Activated T-cell treated with anti-CD3 and anti-CD28 coated beads for 48 hours (primary cell): ENCODE results near the gene FAS.
A peak's percentile ranks its signal among the peaks of the same experiment; 100 is the strongest.

Experiments
- DNase-seq: peaks from one replicate; pipeline ENCODE4 v3.0.0-alpha.2; 2020; ENCODE audit warnings: low read depth

Gene FAS

GRCh38 chr10:88971221-88972061 lies 19.2 kb upstream of the FAS start:
- no peak for DNase-seq

- DNase-seq, result no peak
Measured at GRCh38 chr10:88974012-88974411, 16.6 kb upstream of the FAS start.

- no peak for DNase-seq
Measured at GRCh38 chr10:88974446-88975376, 15.9 kb upstream of the FAS start.

- DNase-seq, result no peak
Measured at GRCh38 chr10:88975377-88975720, 15.2 kb upstream of the FAS start.

- no peak for DNase-seq
Measured at GRCh38 chr10:88978463-88978862, 12.1 kb upstream of the FAS start.

- DNase-seq, result no peak
Measured at GRCh38 chr10:88979153-88979562, 11.4 kb upstream of the FAS start.

GRCh38 chr10:88979603-88980002 lies 11.0 kb upstream of the FAS start:
- DNase-seq, result no peak

- no peak for DNase-seq
Measured at GRCh38 chr10:88980247-88980646, 10.4 kb upstream of the FAS start.

GRCh38 chr10:88980800-88981199 lies 9.8 kb upstream of the FAS start:
- no peak for DNase-seq

- DNase-seq, result no peak
Measured at GRCh38 chr10:88981435-88981834, 9.2 kb upstream of the FAS start.

GRCh38 chr10:88982366-88982765 lies 8.2 kb upstream of the FAS start:
- DNase-seq, result no peak

- DNase-seq, result no peak
Measured at GRCh38 chr10:88983206-88983605, 7.4 kb upstream of the FAS start.

- no peak for DNase-seq
Measured at GRCh38 chr10:88983939-88984338, 6.7 kb upstream of the FAS start.

- DNase-seq, result no peak
Measured at GRCh38 chr10:88984525-88984924, 6.1 kb upstream of the FAS start.

GRCh38 chr10:88986549-88987242 lies 3.9 kb upstream of the FAS start:
- DNase-seq, result no peak

GRCh38 chr10:88987243-88987725 lies 3.3 kb upstream of the FAS start:
- no peak for DNase-seq

GRCh38 chr10:88987840-88988239 lies 2.8 kb upstream of the FAS start:
- no peak for DNase-seq

- DNase-seq, result no peak
Measured at GRCh38 chr10:88989423-88989822, 1.2 kb upstream of the FAS start.

GRCh38 chr10:88989824-88990383 lies 694 bp upstream of the FAS start:
- no peak for DNase-seq

GRCh38 chr10:88991161-88991898 lies 732 bp downstream of the FAS start:
- DNase-seq, result peak; percentile 69

GRCh38 chr10:88991899-88992320 lies 1.3 kb downstream of the FAS start:
- no peak for DNase-seq
